ENCODE results near the gene SCN10A.

SCN10A gene

DNA sequence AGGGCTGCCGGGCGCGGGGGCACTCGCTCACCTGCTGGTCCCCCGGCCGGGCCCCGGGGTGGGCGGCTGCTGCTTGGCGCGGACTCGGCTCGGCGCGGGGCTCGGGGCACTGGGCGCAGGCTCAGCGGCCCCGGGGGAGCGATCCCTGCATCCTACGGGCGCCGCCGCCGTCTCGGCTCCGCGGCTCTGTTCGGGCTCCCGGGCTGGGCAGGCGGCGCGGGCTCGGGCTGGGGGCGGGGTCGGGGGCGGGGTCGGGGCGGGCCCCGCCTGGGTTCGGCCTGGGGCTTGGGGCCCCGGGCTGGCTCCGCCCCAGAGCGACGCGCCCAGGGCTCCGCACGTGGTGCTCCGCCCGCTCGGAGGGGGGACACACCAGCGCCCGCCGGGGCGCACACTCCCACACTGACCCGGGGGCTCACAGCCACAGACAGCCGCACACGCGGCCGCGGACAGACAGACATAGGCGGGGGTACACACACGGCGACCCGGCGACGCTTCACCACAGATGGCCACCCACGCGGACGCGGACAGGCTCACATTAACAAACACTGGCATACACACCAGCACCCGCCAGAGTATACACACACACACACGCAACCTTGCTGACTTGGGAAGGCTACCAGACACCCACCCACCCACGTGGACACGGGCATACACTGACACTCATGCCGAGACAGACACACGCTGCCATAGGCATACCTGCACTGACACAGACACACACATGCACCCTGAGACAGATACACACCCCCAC is 166.3 kb downstream of the SCN10A start, which contains the start of gene SCN5A:
Gene SCN5A (minus strand): TSS at position 188 of the 748 bp plus-strand sequence. CDS start 16,380 bp downstream, outside the sequence.
- DNase-seq: peak; percentile 41

GRCh38 chr3:38648659-38649499 is 167.1 kb downstream of the SCN10A start:
- DNase-seq: no peak

GRCh38 chr3:38648024-38648658 is 167.9 kb downstream of the SCN10A start:
- no peak for DNase-seq

- no peak for DNase-seq
Observed at GRCh38 chr3:38647217-38647970, 168.6 kb downstream of the SCN10A start.

Measured in activated CD4-positive, alpha-beta T cell treated with anti-CD3 and anti-CD28 coated beads, Interleukin-2, amount 50 U/mL, for 1 hour (primary cell).